ENCODE data around the gene GRAMD1B.
"Not testable (repeated sequence)": the region's sequence is repeated elsewhere in the genome, so short reads cannot be mapped to it uniquely, and the experiment has no call there.

The GRAMD1B gene

DNA sequence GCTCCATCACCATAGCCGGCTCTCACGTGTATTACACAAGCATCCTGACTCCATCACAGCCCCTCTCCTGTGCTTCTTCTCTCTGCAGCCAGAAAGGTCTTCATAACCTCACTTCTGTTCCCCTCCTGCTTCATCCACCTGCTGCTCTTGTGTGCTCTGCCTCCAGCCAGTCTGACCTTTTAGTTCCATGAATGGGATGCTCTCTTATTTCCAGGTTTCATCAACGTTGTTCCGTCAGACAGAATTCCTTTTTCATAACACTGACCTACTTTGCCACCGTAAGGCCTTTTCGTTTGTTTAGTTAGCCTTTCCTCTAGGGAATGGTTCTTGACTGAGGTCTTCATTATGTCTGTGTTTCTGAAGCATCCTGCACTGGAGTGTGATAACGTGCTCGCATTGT lies 18.8 kb downstream of the GRAMD1B start:
- DNase-seq: no peak

DNA sequence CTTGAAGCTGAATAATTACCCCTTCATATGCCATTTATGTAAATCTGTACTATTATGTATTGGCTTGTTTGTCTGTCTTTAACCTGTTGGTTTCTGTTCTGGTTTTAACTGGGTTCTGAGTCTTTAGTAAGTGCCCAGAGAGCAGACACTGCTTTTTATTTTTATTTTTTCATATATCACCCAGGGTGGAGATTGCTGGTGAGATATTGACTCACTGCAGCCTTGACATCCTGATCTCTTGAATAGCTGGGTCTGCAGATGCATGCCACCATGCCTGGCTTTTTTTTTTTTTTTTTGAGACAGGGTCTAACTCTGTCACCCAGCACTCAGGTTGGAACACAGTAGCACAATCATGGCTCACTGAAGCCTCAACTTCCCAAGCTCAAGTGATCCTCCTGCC lies 19.4 kb downstream of the GRAMD1B start:
- DNase-seq: no peak

DNA sequence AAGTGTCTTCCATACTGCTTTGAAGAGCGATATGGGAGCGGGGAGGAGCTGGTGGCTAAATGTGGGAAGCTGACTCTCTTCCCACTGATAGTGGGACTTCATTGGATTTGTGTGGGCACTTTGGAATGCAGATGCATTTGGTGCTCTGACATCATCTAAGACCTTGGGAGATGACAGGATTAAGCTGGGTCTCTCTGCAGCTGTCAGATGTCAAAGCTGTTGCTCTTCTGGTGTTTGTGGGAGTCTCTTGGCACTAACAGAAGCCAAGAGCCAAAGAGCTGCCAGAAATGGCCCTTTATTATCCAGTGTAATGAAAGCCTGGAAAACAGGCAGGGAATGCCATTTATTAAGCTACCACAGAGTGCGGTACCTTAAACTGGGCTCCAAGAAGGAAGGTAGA lies 20.6 kb downstream of the GRAMD1B start:
- no peak for DNase-seq

DNA sequence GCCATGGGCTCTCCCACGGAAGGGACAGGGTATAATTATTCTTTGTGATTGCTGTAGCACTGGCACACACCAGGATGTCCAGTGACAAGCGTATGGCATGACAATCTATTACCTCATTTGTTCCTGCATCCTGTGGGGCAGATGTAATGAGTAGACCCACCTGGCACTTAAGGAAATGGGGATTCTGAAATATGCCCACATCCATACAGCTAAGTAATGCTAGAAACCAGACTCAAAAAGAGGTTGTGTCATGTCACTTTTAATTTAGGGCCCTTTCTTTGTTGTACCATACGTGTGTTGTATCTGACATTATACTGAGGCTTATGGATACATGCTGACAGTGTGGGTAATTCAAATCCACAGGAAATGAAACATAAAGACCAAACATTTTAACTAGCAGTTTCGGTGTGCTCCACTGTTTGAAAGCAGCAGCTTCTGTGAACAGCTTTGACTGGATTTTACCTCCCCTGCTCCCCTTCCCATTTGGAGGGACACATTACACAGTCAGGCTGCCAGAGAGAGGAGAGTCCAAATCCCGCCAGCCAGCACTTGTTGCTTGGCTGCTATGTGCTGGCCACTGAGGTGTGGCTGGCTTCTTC lies 21.2 kb downstream of the GRAMD1B start:
- no peak for DNase-seq

DNA sequence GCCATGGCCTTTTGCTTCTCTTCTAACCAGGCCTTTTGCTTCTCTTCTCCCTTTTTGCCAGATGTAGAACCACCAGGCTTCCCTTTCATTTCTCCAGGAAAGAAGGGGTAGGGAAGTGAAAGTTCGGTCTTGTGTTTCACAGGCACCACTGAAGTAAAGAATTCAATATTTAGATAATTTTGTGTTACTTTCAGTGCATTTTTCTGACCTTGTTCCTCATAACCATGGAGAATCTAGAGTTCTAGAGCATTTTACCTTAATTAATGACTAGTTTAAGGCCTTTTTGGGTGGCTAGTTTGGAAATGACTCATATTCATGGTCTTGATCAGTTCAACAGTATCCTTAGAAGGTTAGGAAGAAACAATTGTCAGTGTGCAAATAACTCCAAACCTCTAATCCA lies 22.7 kb downstream of the GRAMD1B start:
- DNase-seq: no peak

DNA sequence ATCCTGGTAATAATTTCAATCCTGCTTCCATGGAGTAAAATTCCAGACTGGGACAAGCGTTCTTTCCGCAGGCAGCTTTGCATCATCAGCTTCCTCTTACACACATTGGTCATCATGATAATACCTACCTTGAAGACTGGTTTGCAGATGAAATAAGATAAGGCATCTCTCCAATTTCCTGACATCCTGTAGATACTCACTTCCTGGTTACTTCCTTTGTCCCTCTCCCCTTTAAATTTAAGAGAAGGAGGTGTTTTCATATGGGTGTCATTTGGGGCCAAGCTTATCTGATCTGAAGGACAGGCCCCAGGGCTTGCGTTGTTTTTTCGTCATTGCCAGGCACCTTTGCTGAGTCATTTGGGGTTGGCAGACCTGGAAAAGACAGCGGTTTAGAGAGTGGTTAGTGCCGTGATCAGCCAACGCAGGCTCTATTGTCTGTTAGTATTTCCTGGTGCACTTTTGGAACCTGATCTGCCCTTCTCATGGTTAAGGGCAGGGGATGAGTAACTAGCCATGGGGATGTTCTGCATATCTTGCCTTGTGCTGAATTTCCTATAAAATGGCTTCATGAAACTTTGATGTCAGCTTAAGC lies 24.1 kb downstream of the GRAMD1B start:
- peak; percentile 42 for DNase-seq

DNA sequence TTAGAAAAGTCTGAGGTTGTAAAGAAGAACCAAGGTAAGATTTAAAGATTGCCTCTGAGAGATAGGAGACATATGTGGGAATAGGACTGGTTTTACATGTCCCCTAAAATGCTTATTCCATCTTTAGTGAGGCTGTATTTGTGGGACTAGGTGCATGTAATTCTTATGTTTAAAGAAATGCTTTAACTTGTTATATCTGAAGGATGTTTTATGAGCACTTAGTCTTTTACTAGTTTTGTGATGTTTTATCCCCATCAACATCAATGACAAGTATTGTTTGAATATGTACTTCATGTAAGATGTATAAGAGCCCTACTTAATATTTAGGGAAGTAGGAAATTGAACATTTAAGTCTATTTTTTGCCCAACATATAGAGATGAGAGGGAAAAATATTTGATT lies 24.7 kb downstream of the GRAMD1B start:
- DNase-seq: no peak

DNA sequence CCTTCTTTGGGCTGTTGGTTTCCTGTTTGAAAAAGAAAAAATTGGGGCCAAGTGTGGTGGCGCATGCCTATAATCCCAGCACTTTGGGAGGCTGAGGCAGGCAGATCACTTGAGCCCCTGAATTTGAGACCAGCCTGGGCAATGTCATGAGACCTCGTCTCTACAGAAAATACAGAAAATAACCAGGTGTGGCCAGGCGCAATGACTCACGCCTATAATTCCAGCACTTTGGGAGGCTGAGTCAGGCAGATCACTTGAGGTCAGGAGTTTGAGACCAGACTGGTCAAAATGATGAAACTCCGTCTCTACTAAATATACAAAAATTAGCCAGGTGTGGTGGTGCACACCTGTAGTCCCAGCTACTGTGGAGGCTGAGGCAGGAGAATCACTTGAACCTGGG lies 26.4 kb downstream of the GRAMD1B start:
- not testable (repeated sequence) for DNase-seq

DNA sequence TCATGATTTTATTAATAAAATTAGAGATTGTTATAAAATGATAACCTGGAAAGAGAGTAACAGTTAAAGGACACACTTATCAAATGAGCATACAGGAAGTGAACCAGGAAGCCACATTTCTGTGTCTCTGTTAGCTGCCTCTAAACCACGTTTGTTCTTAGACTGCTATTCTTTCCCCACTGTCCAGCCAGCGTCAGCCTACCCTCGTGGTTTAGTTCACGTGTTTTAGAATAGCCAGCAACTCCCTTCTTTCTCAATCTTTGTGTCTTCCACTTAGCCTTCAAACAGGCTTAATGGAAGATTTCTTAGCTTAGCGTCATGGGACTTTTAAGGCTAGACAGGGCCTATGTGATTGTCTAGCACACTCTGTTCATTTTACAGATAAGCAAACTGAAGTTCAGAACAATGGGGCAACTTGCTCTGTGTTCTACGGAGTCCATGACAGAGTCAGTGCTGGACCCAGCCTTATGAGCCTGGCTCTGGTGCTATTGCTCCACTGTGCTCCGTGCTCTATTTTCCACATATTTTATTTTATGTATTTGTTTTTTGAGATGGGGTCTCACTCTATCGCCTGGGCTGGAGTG lies 27.2 kb downstream of the GRAMD1B start:
- no peak for DNase-seq

DNA sequence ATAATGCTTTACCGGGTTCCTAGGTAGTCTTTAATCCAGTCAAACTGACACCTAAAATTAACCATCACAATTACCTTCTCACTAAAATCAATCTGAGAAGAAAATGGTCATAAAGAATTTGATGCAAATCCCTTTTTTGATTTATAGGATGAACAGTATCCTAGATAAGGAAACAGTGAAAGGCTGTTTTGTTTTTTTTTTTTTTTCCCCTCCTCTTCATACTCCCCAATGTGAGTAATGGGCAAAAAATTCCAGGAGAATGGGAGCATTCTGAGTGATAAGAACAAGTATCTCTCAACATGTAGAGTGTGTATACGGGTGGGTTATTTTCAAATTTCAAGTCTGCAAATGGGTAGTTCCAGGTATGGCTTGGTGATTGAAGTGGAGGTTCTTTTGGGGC lies 28.4 kb downstream of the GRAMD1B start:
- DNase-seq: no peak

DNA sequence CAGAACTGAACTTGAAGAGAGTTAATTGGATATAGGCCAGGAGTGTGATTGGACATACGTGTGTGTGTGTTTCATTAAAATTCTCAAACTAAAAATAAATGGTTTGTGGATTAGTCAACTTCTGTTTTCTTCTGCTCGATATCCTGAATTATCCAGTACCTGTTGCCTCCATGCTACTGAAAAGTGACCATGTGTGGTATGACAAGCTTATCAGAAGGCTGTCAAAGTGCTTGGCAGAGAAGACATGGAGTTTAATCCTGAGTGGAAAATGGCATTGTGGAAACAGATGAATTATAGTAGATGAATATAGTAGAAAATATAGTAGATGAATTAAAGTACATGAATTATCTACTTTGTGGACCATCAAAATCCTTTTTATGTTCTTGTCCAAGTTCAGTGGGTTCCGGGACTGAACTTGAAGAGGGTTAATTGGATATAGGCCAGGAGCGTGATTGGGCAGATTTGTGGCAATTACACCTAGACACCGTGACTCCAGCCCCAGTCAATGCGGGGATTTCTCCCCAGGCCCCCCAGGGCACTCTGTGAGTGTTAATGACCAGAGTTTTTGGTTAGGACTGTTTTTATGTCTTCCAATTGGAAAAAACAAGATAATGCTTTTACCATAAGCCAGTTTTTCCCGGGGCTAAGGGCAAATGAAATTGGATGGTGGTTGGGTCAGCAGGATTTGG lies 30.1 kb downstream of the GRAMD1B start:
- DNase-seq: no peak

DNA sequence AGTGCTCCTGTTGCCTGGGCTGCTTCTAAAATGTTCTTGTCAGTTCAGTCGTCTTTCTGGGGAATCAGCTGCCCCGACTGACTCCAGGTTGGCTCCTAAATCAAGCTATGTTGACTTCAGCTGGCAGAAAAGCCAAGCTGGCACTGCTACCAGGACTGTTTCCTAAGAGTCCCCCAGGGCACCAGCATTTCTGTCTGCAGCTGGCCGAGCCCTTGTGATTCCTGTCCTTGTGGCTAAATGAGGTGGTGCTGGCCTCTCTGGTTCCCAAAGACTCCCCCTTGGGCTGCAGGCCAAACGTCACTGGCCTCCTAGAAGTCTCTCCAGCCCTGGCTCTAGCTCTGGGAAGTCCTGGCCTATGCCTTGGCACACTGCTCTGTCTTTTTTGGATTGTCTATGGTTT lies 31.1 kb downstream of the GRAMD1B start:
- DNase-seq: no peak

DNA sequence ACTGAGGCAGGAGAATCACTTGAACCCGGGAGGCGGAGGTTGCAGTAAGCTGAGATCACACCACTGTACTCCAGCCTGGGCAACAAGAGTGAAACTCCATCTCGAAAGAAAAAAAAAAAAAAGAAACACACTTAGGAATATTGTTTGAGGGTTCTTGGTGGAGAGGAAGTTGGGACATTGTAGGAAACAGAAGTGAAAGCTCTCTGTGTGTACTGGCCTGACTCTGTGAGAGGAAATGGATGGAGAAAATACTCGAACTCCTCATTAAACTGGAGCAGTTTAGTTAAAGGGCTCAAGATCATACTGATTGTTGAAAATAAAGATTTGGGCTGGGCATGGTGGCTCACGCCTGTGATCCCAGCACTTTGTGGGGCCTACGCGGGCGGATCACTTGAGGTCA lies 35.6 kb downstream of the GRAMD1B start:
- not testable (repeated sequence) for DNase-seq

DNA sequence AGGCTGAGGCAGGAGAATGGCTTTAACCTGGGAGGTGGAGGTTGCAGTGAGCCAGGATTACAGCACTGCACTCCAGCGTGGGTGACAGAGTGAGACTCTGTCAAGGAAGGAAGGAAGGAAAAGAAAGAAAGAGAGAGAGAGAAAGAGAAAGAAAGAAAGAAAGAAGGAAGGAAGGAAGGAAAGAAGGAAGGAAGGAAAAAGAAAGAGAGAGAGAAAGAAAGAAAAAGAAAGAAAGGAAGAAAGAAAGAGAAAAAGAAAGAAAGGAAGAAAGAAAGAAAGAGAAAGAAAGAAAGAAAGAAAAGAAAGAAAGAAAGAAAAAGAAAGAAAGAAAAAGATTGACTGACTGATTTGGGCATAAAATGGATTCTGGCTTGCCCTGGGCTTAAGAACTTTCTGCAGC lies 36.1 kb downstream of the GRAMD1B start:
- DNase-seq: not testable (repeated sequence)

DNA sequence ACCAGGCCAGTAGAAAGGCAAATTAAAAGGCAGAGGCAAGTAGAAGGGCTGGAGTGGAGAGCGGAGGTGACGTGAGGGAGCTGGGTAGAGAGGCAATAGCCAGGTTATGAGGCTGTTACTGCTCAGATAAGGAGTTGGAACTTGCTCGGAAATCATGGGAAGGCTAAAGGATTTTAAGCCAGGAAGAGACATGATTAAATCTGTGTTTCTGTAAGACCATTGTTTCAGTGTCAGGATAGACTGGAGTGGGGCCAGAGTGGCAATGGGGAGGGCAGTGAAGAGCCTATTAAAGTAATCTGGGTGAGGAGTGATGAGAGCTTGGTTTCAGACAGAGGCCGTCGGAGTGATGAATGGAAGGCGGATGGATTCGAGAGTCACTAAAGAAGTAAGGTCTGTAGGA lies 39.0 kb downstream of the GRAMD1B start:
- DNase-seq: no peak

DNA sequence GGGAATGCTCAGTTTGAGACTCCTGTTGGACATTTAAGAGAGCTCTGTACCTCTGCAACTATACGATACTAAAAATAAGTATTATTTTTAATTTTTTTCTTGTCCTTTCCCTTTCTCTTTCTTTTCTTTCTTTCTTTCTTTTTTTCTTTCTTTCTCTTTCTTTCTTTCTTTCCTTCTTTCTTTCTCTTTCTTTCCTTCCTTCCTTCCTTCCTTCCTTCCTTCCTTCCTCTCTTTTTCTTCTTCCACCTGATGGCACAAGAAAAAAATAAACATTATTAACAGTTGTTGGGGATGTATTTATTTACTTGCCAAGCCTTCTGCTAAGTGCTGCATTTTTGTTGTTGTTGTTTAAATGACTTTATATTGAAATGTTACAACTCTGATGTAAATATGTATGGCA lies 39.5 kb downstream of the GRAMD1B start:
- no peak for DNase-seq

DNA sequence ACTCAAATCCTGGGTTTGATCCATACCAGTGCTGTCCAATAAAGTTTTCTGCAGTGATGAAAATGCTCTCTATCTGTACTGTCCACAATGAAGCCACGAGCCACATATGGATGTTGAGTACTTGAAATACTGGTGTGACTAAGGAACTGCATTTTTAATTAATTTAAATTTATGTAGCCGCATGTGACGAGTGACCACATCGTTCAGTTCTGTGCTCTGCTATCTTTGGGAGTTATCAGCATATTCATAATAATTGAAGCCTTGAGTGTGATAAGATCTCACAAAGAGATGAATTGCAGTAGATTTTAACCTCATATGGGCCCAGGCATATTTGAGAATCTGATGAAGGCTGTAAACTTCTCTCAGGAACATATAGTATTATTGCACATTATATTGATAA lies 40.8 kb downstream of the GRAMD1B start:
- DNase-seq: no peak

DNA sequence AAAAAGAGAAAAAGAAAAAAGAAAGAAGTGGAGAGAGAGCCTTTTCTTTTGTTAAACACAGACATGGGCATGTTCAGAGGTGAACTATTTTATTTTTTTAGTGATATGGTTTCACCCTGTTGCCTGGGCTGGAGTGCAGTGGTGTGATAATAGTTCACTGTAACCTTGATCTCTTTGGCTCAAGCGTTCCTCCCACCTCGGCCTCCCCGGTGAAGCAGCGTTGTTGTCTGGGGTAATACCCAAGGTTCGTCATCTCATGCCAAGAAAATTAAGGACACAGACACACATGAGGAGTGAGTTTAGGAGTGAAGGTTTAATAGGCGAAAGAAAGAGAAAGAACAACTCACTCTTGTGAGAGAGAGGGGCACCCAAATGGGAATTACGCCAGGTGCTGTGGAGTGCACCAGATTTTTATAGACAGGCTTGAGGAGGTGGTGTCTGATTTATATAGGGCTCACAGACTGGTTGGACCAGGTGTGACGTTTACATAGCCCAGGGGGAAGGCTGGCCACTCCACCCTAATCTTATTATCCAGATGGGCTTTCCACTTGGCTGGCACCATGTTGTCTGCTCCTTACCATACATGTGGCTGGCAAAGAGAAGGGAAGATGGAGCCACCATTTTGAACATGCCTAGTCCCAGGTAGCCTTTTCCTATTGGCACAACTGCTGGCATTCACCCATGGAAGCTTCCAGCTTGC lies 42.3 kb downstream of the GRAMD1B start:
- DNase-seq: no peak

DNA sequence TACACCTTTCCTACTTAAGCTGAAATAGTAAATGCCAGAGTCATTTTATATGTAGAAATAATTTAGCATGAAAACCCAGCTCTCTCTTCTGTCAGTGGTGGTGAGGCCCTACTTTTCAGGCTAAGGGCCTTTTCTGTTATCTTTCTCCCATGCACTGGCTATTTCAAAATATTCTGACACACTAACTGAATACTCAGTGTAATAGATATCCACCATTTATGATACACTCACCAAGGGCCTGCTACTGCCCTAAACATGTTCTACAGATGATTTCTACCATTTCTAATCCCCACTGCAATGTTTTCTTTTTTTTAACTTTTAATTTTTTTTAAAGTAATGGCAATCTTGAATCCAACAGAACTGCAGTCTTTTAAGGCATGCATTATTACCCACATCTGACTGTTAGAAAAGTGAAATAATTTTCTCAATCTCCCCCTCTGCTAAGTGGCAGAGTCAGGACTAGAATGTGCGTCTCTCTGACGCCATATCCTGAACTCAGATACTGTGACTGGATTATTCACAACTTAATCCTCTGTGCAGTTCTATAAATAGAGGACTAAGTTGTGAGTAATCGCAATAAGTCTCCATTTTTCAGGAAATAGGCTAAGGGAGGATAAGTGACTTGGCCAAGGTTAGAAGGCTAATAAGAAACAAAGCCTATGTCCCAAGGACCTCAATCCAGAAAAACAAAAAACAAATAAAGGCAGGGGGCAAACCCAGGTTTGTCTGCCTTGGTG lies 44.0 kb downstream of the GRAMD1B start:
- no peak for DNase-seq

DNA sequence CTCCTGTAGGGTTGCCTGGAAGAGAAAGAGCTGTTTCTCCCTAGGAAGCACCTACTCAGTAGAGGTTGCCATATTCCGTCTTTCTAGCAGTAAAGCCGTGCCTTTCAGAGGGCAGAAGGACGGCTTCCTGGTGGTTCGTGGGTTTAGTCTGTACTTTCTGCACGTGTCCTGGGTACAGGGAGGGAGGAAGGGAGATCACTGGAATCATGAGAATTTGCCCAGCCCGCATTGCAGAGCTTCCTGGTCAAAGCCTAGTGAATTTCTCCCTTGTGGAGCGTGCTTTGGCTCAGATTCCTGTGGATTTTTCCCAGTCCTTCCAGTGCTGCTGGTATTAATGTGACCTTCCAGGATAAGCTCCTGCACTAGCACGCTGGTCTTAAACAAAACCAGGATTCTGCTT lies 44.9 kb downstream of the GRAMD1B start:
- no peak for DNase-seq

DNA sequence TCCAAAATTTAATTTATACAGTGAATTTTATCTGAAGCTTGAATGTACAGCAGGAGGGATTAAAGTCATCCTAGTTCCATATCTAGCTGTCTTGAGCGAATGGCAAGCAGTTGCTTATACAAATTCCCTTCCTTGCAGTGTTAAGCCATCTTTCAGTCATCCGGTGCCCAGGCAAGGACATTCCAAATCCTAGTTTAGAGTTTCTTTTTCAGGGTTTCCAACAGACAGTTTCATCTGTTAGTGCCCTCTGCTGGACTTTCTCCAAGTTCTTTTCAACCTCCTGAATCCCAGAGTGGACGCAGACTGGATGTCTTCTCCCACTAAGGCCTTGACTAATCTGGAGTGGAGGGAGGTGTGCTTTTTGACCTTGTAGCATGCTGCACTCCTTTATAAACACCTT lies 45.4 kb downstream of the GRAMD1B start:
- DNase-seq: no peak

DNA sequence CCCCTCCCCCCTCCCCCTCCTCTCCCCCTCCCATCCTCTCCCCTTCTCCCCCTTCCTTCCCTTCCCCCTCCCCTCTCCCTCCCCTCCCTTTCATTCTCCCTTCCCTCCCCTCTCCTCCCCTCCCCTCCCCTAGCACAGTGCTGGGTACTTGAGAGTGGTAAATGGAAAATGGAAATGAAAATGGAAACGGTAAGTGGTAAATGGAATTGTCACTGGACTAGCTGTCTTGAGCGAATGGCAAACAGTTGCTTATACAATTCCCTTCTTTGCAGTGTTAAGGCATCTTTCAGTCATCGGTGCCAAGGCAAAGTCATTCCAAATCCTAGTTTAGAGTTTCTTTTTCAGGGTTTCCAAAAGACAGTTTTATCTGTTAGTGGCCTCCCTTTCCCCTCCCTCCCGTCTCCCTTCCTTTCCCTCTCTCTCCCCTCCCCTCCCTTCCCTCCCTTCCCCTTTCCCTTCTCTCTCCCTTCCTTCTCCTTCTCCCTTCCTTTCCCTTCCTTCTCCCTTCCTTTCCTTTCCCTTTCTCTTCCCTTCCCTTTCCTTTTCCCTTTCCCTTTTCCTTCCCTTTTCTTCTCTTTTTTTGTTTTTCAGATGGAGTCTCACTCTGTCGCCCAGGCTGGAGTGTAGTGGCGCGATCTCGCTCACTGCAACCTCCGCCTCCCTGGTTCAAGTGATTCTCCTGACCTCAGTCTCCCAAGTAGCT lies 47.3 kb downstream of the GRAMD1B start:
- no peak for DNase-seq

All from stimulated activated CD4-positive, alpha-beta T cell treated with anti-CD3 and anti-CD28 coated beads, Interleukin-4, amount 100 ng/mL, for 1 hour (primary cell).